Measurements from ENCODE around the gene MAPK10. TPM values are rescaled to one million over a fixed set of nuclear protein-coding genes. Genes with fewer than 3 reads are reported as not detected.

The MAPK10 gene
- total RNA-seq = 42.3 TPM

DNA sequence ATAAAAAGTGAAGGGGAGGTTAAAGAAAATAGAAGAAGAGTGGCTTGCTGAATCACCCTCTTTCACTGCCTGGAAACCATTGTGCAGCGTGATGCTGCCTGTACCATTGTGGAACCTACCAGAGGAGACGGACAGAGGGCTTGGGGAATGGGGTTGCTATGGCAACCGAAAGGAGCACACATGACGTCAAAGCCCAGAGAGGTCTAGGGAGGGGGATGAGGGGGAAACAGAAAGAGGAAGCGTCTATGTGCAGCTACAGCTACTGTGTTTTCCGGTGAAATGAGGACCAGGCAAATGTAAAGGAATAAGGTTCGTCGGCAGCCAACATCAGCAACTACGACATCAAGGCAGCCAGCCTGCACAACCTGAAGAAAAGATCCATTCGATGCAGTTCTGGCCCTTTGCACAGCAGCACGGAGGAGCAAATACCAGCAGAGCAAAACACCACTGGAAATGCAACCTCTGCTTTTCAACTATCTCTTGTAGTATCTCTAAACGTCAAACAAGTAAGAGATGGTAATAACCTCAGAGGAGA lies at the start of gene MAPK10:
Gene MAPK10, minus strand, starts transcription at position 110 of the 535 bp plus-strand sequence.
- intact Hi-C loops (cut with DNase I) = no loop called here
- peak; percentile 70 for DNase-seq (ENCODE audit: low spot score)
- peak; percentile 98 for ATAC-seq

- intact Hi-C loops (cut with DNase I) = no loop called here
- ATAC-seq (no peak), DNase-seq (ENCODE audit: low spot score) (no peak)
Measured at GRCh38 chr4:86403575-86403974, 43.7 kb upstream of the MAPK10 start.

- ATAC-seq = no peak
- intact Hi-C loops (cut with DNase I) = no loop called here
Measured at GRCh38 chr4:86401826-86402225, 42.0 kb upstream of the MAPK10 start.

GRCh38 chr4:86400216-86400615 lies 40.4 kb upstream of the MAPK10 start:
- intact Hi-C loops (cut with DNase I) = no loop called here
- DNase-seq (ENCODE audit: low spot score) = no peak
- no peak for ATAC-seq

More at GRCh38 chr4:86401826-86402225, 42.0 kb upstream of the MAPK10 start:
- no peak for DNase-seq (ENCODE audit: low spot score)

GRCh38 chr4:86398187-86398586 lies 38.3 kb upstream of the MAPK10 start:
- DNase-seq (ENCODE audit: low spot score) (no peak), ATAC-seq (no peak)
- intact Hi-C loops (cut with DNase I) = loop anchor here (10.0 kb wide), 1 partner anchor 1893 kb away; no protein-coding TSS in a partner anchor

DNA sequence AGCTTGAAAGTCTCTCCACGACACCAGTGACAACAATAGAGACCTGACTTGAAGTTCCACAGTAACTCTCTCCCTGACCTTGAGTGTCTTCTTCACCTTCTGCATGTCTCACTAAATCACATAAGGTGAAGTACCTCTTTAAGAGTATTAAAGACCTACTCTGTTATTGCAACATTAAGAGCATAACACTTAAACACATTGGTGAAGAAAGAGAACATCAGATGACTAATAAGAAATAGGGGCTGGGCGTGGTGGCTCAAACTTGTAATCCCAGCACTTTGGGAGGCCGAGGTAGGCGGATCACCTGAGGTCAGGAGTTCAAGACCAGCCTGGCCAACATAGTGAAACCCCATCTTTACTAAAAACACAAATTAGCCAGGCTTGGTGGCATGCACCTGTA lies 33.9 kb upstream of the MAPK10 start:
- DNase-seq (ENCODE audit: low spot score) = no peak
- ATAC-seq = no peak
- intact Hi-C loops (cut with DNase I) = loop anchor here (10.0 kb wide), 1 partner anchor 1889 kb away; no protein-coding TSS in a partner anchor

DNA sequence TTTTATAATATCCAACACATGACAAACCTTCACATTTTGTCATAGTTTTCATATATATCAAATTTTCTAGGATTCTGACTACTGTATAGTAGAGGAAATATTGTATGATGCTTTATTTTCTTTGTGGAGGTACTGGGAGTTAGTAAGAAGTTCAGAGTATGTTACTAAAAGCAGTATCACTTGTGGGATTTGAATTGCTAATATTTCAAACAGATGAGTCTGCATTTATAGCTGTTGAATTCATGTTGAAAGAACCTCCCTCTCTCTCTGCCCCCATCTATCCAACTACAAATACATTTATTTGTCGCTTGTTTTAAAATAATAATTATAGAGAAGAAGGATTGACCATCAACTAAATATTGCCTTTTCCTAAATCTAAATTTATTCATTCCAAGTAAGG lies 29.8 kb upstream of the MAPK10 start:
- intact Hi-C loops (cut with DNase I) = loop anchor here (10.0 kb wide), 1 partner anchor 1885 kb away; no protein-coding TSS in a partner anchor
- DNase-seq (ENCODE audit: low spot score) (no peak), ATAC-seq (no peak)

- intact Hi-C loops (cut with DNase I) = no loop called here
- no peak for DNase-seq (ENCODE audit: low spot score)
- ATAC-seq = no peak
Measured at GRCh38 chr4:86388252-86388651, 28.4 kb upstream of the MAPK10 start.

DNA sequence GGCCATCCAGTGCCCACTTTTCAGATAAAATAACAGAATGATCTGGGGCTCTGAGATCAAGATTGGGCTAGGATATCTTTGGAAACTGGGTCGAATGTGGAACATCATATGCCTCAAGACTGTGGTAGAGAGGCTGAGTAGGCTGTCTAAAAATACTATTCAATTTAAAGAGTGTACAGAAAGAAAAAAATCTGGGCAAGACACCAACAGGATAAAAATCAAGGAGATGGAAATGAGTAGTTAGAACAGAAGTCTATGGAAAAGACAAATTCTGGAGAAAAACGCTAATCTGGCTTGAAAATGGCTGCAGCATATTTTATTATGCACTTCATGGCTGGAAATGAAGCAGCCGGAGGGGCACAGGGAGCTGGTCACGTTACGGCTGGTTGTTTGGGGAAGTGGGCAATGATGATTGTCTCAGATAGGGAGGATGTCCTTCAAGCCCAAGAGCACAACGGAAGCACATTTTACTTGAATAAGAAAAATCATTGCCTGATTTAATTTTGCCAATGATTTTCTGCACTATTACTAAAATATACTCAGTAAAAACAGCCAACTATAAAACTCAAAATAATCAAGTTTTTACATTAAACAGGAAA lies 27.1 kb upstream of the MAPK10 start:
- DNase-seq (ENCODE audit: low spot score) = no peak
- no peak for ATAC-seq
- intact Hi-C loops (cut with DNase I) = no loop called here

DNA sequence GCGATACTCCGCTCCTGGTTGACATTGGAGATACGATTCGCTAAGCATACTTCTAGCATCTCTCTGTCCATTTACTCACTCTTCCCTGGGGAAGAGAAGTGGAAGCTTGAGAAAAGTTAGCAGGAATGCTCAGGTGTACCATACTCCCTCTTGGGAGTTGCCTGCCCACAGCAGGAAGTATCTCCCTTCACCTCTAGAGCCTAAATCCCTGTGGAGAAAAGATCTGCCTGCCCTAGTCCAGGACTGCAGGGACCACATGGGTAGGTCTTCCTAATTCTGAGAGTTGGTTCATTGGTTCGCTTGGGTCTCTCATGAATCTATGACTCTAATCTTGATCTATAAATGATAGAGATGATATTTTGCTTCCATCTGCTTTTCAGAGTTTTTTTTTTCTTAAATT lies 26.3 kb upstream of the MAPK10 start:
- ATAC-seq = no peak
- intact Hi-C loops (cut with DNase I) = no loop called here
- no peak for DNase-seq (ENCODE audit: low spot score)

GRCh38 chr4:86381431-86381830 lies 21.6 kb upstream of the MAPK10 start:
- DNase-seq (ENCODE audit: low spot score) = no peak
- no peak for ATAC-seq
- intact Hi-C loops (cut with DNase I) = no loop called here

DNA sequence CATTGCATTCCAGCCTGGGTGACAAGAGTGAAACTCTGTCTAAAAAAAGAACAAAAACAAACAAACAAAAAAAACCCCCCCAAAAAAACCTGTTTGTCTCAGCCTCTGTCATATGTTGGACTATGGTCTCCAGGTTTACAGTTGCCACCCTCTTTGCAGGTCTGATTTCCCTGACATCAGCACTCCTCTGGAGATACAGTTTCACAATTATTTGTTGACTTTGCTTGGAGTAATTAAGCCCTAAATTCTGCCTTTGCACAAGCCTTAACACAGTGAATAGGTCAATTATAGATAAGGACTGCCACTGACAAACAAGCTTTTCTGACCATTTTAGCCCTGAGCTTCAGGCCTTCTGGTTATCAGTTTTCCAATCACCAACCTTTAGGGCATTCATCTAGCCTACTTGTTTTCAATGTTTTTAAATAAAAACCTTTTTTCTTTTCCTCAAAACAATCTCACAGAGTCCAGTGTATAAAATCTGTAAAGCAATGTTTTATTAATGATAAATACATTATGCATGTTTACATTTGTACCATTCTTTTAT lies 20.4 kb upstream of the MAPK10 start:
- no peak for DNase-seq (ENCODE audit: low spot score)
- ATAC-seq = no peak

GRCh38 chr4:86376850-86377249 lies 17.0 kb upstream of the MAPK10 start:
- no peak for DNase-seq (ENCODE audit: low spot score)
- no peak for ATAC-seq
- intact Hi-C loops (cut with DNase I) = no loop called here

More for the DNA sequence above, 20.4 kb upstream of the MAPK10 start:
- intact Hi-C loops (cut with DNase I) = no loop called here

- ATAC-seq = peak; percentile 52
- intact Hi-C loops (cut with DNase I) = no loop called here
Measured at GRCh38 chr4:86368433-86368832, 8.6 kb upstream of the MAPK10 start.

GRCh38 chr4:86367577-86367976 lies 7.7 kb upstream of the MAPK10 start:
- intact Hi-C loops (cut with DNase I) = no loop called here
- ATAC-seq = peak; percentile 58
- no peak for DNase-seq (ENCODE audit: low spot score)

More at GRCh38 chr4:86368433-86368832, 8.6 kb upstream of the MAPK10 start:
- no peak for DNase-seq (ENCODE audit: low spot score)

DNA sequence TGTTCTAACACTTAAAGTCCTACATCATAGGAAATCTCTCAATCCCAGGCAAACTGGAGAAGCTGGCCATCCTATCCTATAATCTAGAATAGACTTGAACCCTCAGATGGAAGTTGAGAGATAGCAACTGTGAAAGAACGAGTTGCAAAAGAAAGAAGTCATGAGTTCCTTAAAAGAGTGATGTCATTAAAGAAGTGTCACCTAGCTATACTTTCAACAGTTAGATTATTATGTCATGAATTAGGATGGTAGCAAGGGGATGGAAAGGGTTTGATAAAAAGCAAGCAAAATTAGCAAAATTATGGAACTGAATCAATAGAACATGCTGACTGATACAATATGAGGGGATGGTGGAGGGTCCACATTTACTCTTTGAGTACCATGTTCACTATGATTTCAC lies 7.1 kb upstream of the MAPK10 start:
- intact Hi-C loops (cut with DNase I) = no loop called here
- DNase-seq (ENCODE audit: low spot score) (no peak), ATAC-seq (no peak)

- no peak for ATAC-seq
- intact Hi-C loops (cut with DNase I) = no loop called here
- DNase-seq (ENCODE audit: low spot score) = no peak
Measured at GRCh38 chr4:86362510-86362909, 2.7 kb upstream of the MAPK10 start.

DNA sequence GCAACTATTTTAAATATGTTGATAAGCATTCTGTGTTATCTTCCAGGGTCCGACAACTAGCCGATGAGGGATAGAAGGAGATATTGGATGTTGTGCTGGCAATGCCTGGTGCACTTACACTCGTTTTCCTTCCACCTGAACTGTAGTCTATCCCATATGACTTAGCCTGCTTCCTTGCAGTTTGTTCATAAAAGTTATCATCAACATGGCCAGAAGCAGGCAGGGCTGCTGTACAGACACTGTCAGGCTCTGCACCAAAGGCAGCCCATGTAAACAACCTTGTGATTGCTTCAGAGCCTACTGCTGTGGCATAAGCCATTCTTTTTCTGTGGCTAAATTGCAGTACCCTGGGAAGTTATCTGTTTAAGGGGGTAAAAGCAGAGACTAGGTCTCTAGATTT lies 1.6 kb downstream of the MAPK10 start:
- ATAC-seq = no peak
- intact Hi-C loops (cut with DNase I) = no loop called here
- DNase-seq (ENCODE audit: low spot score) = no peak

- ATAC-seq (no peak), DNase-seq (ENCODE audit: low spot score) (no peak)
- intact Hi-C loops (cut with DNase I) = no loop called here
Measured at GRCh38 chr4:86357608-86358007, 2.2 kb downstream of the MAPK10 start.

DNA sequence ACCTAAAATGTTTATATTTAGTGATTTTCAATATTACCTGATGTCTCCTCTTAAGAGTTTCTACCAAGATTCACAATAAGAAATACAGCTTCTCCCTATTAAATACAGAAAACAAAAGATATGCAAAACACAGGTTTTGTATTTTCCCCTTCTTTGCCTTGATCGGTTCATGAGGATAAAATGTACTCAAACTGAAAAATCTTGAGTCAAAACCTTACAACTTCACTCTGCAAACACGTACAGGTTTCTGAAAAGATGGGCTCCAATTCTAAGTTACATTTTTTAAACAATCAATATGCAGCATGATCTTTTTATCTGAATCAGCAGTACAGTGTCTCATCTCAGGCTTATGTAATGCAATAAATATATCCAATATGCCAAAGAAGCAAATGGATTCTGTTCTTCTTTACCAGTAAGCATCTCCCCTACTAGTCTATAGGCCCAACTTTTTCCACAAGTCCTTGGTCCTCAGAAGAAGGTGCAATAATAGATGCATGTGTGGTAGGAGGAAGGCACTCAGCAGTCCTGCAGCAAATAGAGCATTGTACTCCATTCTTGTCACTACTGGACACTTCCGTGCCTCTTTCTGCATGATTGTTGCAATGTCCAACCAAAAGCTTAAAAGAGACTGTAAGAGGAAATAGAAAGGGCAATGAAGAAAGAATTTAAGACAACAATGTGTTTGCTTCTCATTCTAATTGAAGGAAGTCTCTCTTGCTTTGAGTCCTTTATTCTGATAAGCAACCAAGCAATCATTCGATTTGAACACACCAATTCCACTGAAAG lies 3.2 kb downstream of the MAPK10 start:
- no peak for DNase-seq (ENCODE audit: low spot score)
- intact Hi-C loops (cut with DNase I) = no loop called here
- ATAC-seq = no peak
